CD14-positive monocyte (primary cell): ENCODE results near the gene IL1RAPL1. TPM values are rescaled to one million over a fixed set of nuclear protein-coding genes. Genes with fewer than 3 reads are reported as not detected.

Source experiments
- DNase-seq, 3 donors: peaks; one replicate each; pipeline ENCODE4 v3.0.0-alpha.2; 2011 to 2022
- H2AFZ ChIP-seq: 2 replicates; pipeline ENCODE4 v1.6.0; 2012; ENCODE audit warnings: mild to moderate bottlenecking, low read depth, low read length, inconsistent platforms; ENCODE audit not compliant: insufficient read depth, poor library complexity, severe bottlenecking
- H3K27ac ChIP-seq, 2 donors: 1 replicate in 1 of 2; 2 replicates in 1 of 2; pipeline ENCODE4 v1.5.1; 2012 to 2013; ENCODE audit warnings: low read length in 2 of 2, control low read depth in 1 of 2, inconsistent platforms in 1 of 2, low read depth in 1 of 2, mild to moderate bottlenecking in 1 of 2
- H3K27me3 ChIP-seq, 2 donors: one replicate each; pipeline versions ENCODE4 v1.6.0 to v1.6.1; 2011 to 2013; ENCODE audit warnings: low read length in 2 of 2; ENCODE audit not compliant: control insufficient read depth in 2 of 2, insufficient read depth in 2 of 2
- H3K36me3 ChIP-seq, 2 donors: replicated peaks in 1 of 2; 1 replicate in 1 of 2; 2 replicates in 1 of 2; pipeline versions ENCODE4 v1.5.1 to v1.6.1; 2012 to 2013; ENCODE audit warnings: low read length in 2 of 2, control low read depth in 1 of 2, inconsistent platforms in 1 of 2, mild to moderate bottlenecking in 1 of 2; ENCODE audit not compliant: insufficient read depth in 2 of 2, control insufficient read depth in 1 of 2
- H3K4me1 ChIP-seq, 2 donors: 1 replicate in 1 of 2; 2 replicates in 1 of 2; pipeline versions ENCODE4 v1.5.1 to v1.6.1; 2012 to 2013; ENCODE audit warnings: low read length in 2 of 2, control low read depth in 1 of 2, inconsistent platforms in 1 of 2, mild to moderate bottlenecking in 1 of 2, moderate library complexity in 1 of 2; ENCODE audit not compliant: insufficient read depth in 2 of 2, control insufficient read depth in 1 of 2
- H3K4me2 ChIP-seq: replicated peaks from 2 replicates; pipeline ENCODE3; 2012; ENCODE audit warnings: low read length, moderate library complexity, mild to moderate bottlenecking; ENCODE audit not compliant: poor library complexity, severe bottlenecking; ENCODE audit errors: extremely low read depth
- H3K4me3 ChIP-seq, 3 experiments: fragments of 200-600 bp in 1 of 3; sonication (generic) in 1 of 3; replicated peaks in 1 of 3; 1 replicate in 2 of 3; 2 replicates in 1 of 3; pipeline ENCODE4 v1.5.1; 2011 to 2013; ENCODE audit warnings: low read length in 3 of 3, mild to moderate bottlenecking in 3 of 3, control low read depth in 2 of 3, low read depth in 2 of 3, inconsistent platforms in 1 of 3, moderate library complexity in 1 of 3
- H3K79me2 ChIP-seq: 2 replicates; pipeline ENCODE4 v1.6.0; 2012; ENCODE audit warnings: mild to moderate bottlenecking, control low read depth, inconsistent platforms, low read length, moderate library complexity; ENCODE audit not compliant: insufficient read depth
- H3K9ac ChIP-seq: 2 replicates; pipeline ENCODE4 v1.6.0; 2017; ENCODE audit warnings: low read length, mild to moderate bottlenecking; ENCODE audit not compliant: insufficient read depth, poor library complexity, severe bottlenecking
- H3K9me3 ChIP-seq, 2 donors: replicated peaks in 1 of 2; 1 replicate in 1 of 2; 2 replicates in 1 of 2; pipeline versions ENCODE4 v1.5.1 to v1.6.1; 2012 to 2013; ENCODE audit warnings: low read length in 2 of 2, control low read depth in 1 of 2; ENCODE audit not compliant: control insufficient read depth in 1 of 2, insufficient read depth in 1 of 2
- H4K20me1 ChIP-seq: 2 replicates; pipeline ENCODE4 v1.6.0; 2012; ENCODE audit warnings: mild to moderate bottlenecking, low read length, control low read depth, moderate library complexity; ENCODE audit not compliant: insufficient read depth
- H3K27ac Mint-ChIP-seq, 7 donors: one replicate each; pipeline ENCODE4 v1.8.0; 2020; ENCODE audit warnings: mild to moderate bottlenecking in 7 of 7, mixed read lengths in 7 of 7, moderate library complexity in 6 of 7, inconsistent platforms in 2 of 7
- H3K27me3 Mint-ChIP-seq, 3 donors: one replicate each; pipeline ENCODE4 v1.8.0; 2021 to 2022; ENCODE audit warnings: low read depth in 3 of 3, mild to moderate bottlenecking in 3 of 3, mixed read lengths in 3 of 3, moderate library complexity in 3 of 3, inconsistent platforms in 1 of 3
- H3K36me3 Mint-ChIP-seq, 2 donors: one replicate each; pipeline ENCODE4 v1.8.0; 2020; ENCODE audit warnings: mixed read lengths in 2 of 2, inconsistent platforms in 1 of 2, mild to moderate bottlenecking in 1 of 2
- H3K4me1 Mint-ChIP-seq: one replicate; pipeline ENCODE4 v1.8.0; 2020; ENCODE audit warnings: mild to moderate bottlenecking, mixed read lengths
- H3K4me3 Mint-ChIP-seq, 2 donors: one replicate each; pipeline ENCODE4 v1.8.0; 2020; ENCODE audit warnings: mild to moderate bottlenecking in 2 of 2, mixed read lengths in 2 of 2, moderate library complexity in 1 of 2
- H3K9me3 Mint-ChIP-seq, 7 donors: one replicate each; pipeline ENCODE4 v1.8.0; 2020 to 2022; ENCODE audit warnings: mixed read lengths in 7 of 7, mild to moderate bottlenecking in 6 of 7, moderate library complexity in 6 of 7, inconsistent platforms in 2 of 7
- whole genome bisulfite sequencing: methylation state at CpG from one replicate; pipeline ENCODE4 v1.1.5; 2013; ENCODE audit warnings: missing lambda C conversion rate; ENCODE audit not compliant: insufficient coverage; 5-methylcytosine and 5-hydroxymethylcytosine counted together
- intact Hi-C, 2 donors: fragments of 100-400 bp; cut with micrococcal nuclease; formaldehyde crosslinking; loops; one replicate each; pipeline versions ENCODE4 v1.15.0 to v1.15.1; 2023
- polyA plus RNA-seq, 3 donors: library from polyadenylated mRNA; depleted of rRNA in 1 of 3; unstranded in 2 of 3; stranded (reverse) in 1 of 3; fragments of 300-500 nt in 2 of 3; fragments of >200 nt in 1 of 3; fragmentation: Illumina TruSeq in 2 of 3; gene quantifications; 1 replicate in 2 of 3; 2 replicates in 1 of 3; pipeline ENCODE4 v1.2.3, GENCODE V29; 2012 to 2021
- TF ChIP-seq, protein P1 (sequence below): fragments of 200-600 bp; IDR thresholded peaks from one replicate; pipeline ENCODE4 v1.8.0; 2022; ENCODE audit warnings: antibody characterized with exemption, mild to moderate bottlenecking

IL1RAPL1 gene
- polyA plus RNA-seq, 3 donors: not detected

DNA sequence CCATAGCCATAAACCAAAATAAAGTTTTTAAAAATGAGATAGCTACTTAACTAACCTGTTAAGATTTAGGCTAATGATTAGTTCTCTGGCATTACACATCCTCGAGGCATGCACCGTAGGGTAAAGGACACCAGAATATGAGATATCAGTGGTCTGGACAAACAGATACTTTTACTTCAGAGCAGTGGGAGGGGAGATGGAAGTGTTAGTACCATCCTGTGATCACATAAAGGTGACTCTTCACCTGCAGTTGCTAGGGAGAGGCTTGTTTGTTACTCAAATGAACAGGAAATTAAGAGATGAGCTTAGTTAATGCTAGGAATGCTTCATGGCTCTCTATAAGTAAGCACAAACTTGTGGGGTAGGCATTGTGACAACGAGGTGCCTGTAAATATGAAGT lies 1003.7 kb downstream of the IL1RAPL1 start:
- H3K4me3 ChIP-seq: no peak overlapping the region
- no peaks in the 10 kb centered on the region for H3K9me3 ChIP-seq
- no peak overlapping the region for H3K27ac ChIP-seq
- H3K4me2 ChIP-seq: no peak overlapping the region
- no peaks in the 10 kb centered on the region for H4K20me1 ChIP-seq
- H3K27ac Mint-ChIP-seq: no peak overlapping the region
- TF ChIP-seq, protein P1, sequence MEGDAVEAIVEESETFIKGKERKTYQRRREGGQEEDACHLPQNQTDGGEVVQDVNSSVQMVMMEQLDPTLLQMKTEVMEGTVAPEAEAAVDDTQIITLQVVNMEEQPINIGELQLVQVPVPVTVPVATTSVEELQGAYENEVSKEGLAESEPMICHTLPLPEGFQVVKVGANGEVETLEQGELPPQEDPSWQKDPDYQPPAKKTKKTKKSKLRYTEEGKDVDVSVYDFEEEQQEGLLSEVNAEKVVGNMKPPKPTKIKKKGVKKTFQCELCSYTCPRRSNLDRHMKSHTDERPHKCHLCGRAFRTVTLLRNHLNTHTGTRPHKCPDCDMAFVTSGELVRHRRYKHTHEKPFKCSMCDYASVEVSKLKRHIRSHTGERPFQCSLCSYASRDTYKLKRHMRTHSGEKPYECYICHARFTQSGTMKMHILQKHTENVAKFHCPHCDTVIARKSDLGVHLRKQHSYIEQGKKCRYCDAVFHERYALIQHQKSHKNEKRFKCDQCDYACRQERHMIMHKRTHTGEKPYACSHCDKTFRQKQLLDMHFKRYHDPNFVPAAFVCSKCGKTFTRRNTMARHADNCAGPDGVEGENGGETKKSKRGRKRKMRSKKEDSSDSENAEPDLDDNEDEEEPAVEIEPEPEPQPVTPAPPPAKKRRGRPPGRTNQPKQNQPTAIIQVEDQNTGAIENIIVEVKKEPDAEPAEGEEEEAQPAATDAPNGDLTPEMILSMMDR: no peak
- no peaks in the 10 kb centered on the region for H3K4me1 ChIP-seq
- H3K4me3 Mint-ChIP-seq: no peak overlapping the region
- no peaks in the 10 kb centered on the region for H3K4me1 Mint-ChIP-seq
- no peak overlapping the region for H3K9ac ChIP-seq
- H3K79me2 ChIP-seq: no peaks in the 10 kb centered on the region
- no CpG with 5 or more reads among the region's 3 CpGs for WGBS
- H3K36me3 ChIP-seq: no peaks in the 10 kb centered on the region
- no peak overlapping the region for H2AFZ ChIP-seq
- H3K27me3 ChIP-seq: no peaks in the 10 kb centered on the region
- intact Hi-C loops: no loop called here
- DNase-seq: no peak
- H3K36me3 Mint-ChIP-seq: no peaks in the 10 kb centered on the region
- H3K9me3 Mint-ChIP-seq: peaks cover 0 to 7% (median under 1%) of the 10 kb centered on the region in 7 donors
- no peaks in the 10 kb centered on the region for H3K27me3 Mint-ChIP-seq

DNA sequence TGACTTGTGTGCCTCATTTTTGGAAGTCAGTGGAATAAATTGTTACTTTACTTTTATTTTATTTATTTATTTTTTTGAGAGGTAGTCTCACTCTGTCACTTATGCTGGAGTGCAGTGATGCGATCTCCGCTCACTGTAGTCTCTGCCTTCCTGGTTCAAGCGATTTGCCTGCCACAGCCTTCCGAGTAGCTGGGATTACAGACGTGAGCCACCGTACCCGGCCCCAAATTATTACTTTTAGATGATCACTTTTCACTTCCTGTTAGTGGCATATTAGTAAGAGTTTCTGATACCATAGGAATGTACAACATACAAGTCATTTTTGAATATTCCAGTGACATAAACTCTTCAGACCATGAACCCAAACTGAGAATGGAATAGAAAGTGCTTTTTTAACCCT lies 1017.1 kb downstream of the IL1RAPL1 start:
- Histone ChIP-seq H3K4me3 (no peak overlapping the region), H2AFZ (no peak overlapping the region), H3K4me1 (no peaks in the 10 kb centered on the region), H3K27me3 (no peaks in the 10 kb centered on the region), H3K4me2 (no peak overlapping the region), H3K79me2 (no peaks in the 10 kb centered on the region), H3K9me3 (peaks cover 0 to 3% of the 10 kb centered on the region in 2 donors), H3K27ac (no peak overlapping the region), H3K36me3 (no peaks in the 10 kb centered on the region), H4K20me1 (no peaks in the 10 kb centered on the region), H3K9ac (no peak overlapping the region)
- Mint-ChIP-seq H3K27me3 (no peaks in the 10 kb centered on the region), H3K4me1 (no peaks in the 10 kb centered on the region), H3K9me3 (peaks cover 0 to 4% (median 2%) of the 10 kb centered on the region in 7 donors), H3K36me3 (no peaks in the 10 kb centered on the region), H3K27ac (no peak overlapping the region), H3K4me3 (no peak overlapping the region)
- no peak for DNase-seq
- TF ChIP-seq, protein P1: no peak
- intact Hi-C loops: no loop called here
- WGBS: no CpG with 5 or more reads among the region's 7 CpGs
